ENCODE measurements around the gene CNN3.

The CNN3 gene

GRCh38 chr1:94928293-94928939, 1.5 kb upstream of the CNN3 start:
- H3K4me1 ChIP-seq (ENCODE audit: insufficient read depth, low read length), result peaks cover 33% of the 10 kb centered on the region

GRCh38 chr1:94927405-94928175, 680 bp upstream of the CNN3 start:
- Histone ChIP-seq H3K27ac (ENCODE audit: low read length) (peak overlapping the region; percentile 96), H3K36me3 (ENCODE audit: insufficient read depth, low read depth, low read length) (peaks cover 16% of the 10 kb centered on the region; the same call in 1 of the 2 replicates), H3K9ac (ENCODE audit: low read depth, low read length) (peak overlapping the region; percentile 85; the same call in 1 of the 2 replicates), H3K27me3 (ENCODE audit: insufficient read depth, low read length) (no peaks in the 10 kb centered on the region), H3K4me3 (ENCODE audit: low read length) (peak overlapping the region; percentile 78), H3K4me1 (ENCODE audit: insufficient read depth, low read length) (peaks cover 40% of the 10 kb centered on the region), H3K9me3 (ENCODE audit: insufficient read depth, low read depth, low read length) (no peaks in the 10 kb centered on the region)

More at GRCh38 chr1:94928293-94928939, 1.5 kb upstream of the CNN3 start:
- Histone ChIP-seq H3K27ac (ENCODE audit: low read length) (peak overlapping the region; percentile 96), H3K9ac (ENCODE audit: low read depth, low read length) (peak overlapping the region; percentile 85; the same call in 1 of the 2 replicates), H3K4me3 (ENCODE audit: low read length) (peak overlapping the region; percentile 78), H3K36me3 (ENCODE audit: insufficient read depth, low read depth, low read length) (peaks cover 15% of the 10 kb centered on the region; the same call in 1 of the 2 replicates), H3K9me3 (ENCODE audit: insufficient read depth, low read depth, low read length) (no peaks in the 10 kb centered on the region), H3K27me3 (ENCODE audit: insufficient read depth, low read length) (no peaks in the 10 kb centered on the region)

GRCh38 chr1:94926126-94926914, 590 bp downstream of the CNN3 start:
- peaks cover 46% of the 10 kb centered on the region for H3K4me1 ChIP-seq (ENCODE audit: insufficient read depth, low read length)
- H3K9me3 ChIP-seq (ENCODE audit: insufficient read depth, low read depth, low read length), result no peaks in the 10 kb centered on the region
- peaks cover 27% of the 10 kb centered on the region; the same call in 1 of the 2 replicates for H3K36me3 ChIP-seq (ENCODE audit: insufficient read depth, low read depth, low read length)
- no peaks in the 10 kb centered on the region for H3K27me3 ChIP-seq (ENCODE audit: insufficient read depth, low read length)
- peak overlapping the region; percentile 99 for H3K9ac ChIP-seq (ENCODE audit: low read depth, low read length)
- peak overlapping the region; percentile 98 for H3K27ac ChIP-seq (ENCODE audit: low read length)
- H3K4me3 ChIP-seq (ENCODE audit: low read length), result peak overlapping the region; percentile 97

- H3K9ac ChIP-seq (ENCODE audit: low read depth, low read length), result peak overlapping the region; percentile 99
These were observed 1.3 kb downstream of the CNN3 start for GRCh38 chr1:94925561-94926125.

GRCh38 chr1:94925004-94925403, 1.9 kb downstream of the CNN3 start:
- Histone ChIP-seq H3K27me3 (ENCODE audit: insufficient read depth, low read length) (no peaks in the 10 kb centered on the region), H3K27ac (ENCODE audit: low read length) (peak overlapping the region; percentile 98), H3K4me3 (ENCODE audit: low read length) (peak overlapping the region; percentile 97), H3K36me3 (ENCODE audit: insufficient read depth, low read depth, low read length) (peaks cover 34% of the 10 kb centered on the region; the same call in 1 of the 2 replicates), H3K4me1 (ENCODE audit: insufficient read depth, low read length) (peaks cover 48% of the 10 kb centered on the region), H3K9me3 (ENCODE audit: insufficient read depth, low read depth, low read length) (no peaks in the 10 kb centered on the region), H3K9ac (ENCODE audit: low read depth, low read length) (peak overlapping the region; percentile 99)

More at GRCh38 chr1:94925561-94926125, 1.3 kb downstream of the CNN3 start:
- Histone ChIP-seq H3K27ac (ENCODE audit: low read length) (peak overlapping the region; percentile 98), H3K9me3 (ENCODE audit: insufficient read depth, low read depth, low read length) (no peaks in the 10 kb centered on the region), H3K27me3 (ENCODE audit: insufficient read depth, low read length) (no peaks in the 10 kb centered on the region), H3K4me1 (ENCODE audit: insufficient read depth, low read length) (peaks cover 47% of the 10 kb centered on the region), H3K36me3 (ENCODE audit: insufficient read depth, low read depth, low read length) (peaks cover 30% of the 10 kb centered on the region; the same call in 1 of the 2 replicates), H3K4me3 (ENCODE audit: low read length) (peak overlapping the region; percentile 97)

- Histone ChIP-seq H3K36me3 (ENCODE audit: insufficient read depth, low read depth, low read length) (peaks cover 34% of the 10 kb centered on the region; the same call in 1 of the 2 replicates), H3K9ac (ENCODE audit: low read depth, low read length) (peak overlapping the region; percentile 12; the same call in 1 of the 2 replicates), H3K4me1 (ENCODE audit: insufficient read depth, low read length) (peaks cover 39% of the 10 kb centered on the region), H3K9me3 (ENCODE audit: insufficient read depth, low read depth, low read length) (no peaks in the 10 kb centered on the region), H3K27ac (ENCODE audit: low read length) (no peak overlapping the region), H3K27me3 (ENCODE audit: insufficient read depth, low read length) (no peaks in the 10 kb centered on the region), H3K4me3 (ENCODE audit: low read length) (peak overlapping the region; percentile 45; the same call in 1 of the 2 replicates)
These were observed 4.1 kb downstream of the CNN3 start for GRCh38 chr1:94922761-94923331.

- Histone ChIP-seq H3K9ac (ENCODE audit: low read depth, low read length) (no peak overlapping the region), H3K36me3 (ENCODE audit: insufficient read depth, low read depth, low read length) (peaks cover 34% of the 10 kb centered on the region; the same call in 1 of the 2 replicates), H3K27ac (ENCODE audit: low read length) (no peak overlapping the region), H3K9me3 (ENCODE audit: insufficient read depth, low read depth, low read length) (no peaks in the 10 kb centered on the region), H3K27me3 (ENCODE audit: insufficient read depth, low read length) (no peaks in the 10 kb centered on the region), H3K4me1 (ENCODE audit: insufficient read depth, low read length) (peaks cover 39% of the 10 kb centered on the region), H3K4me3 (ENCODE audit: low read length) (no peak overlapping the region)
These were observed 4.9 kb downstream of the CNN3 start for GRCh38 chr1:94921977-94922376.

- H3K9ac ChIP-seq (ENCODE audit: low read depth, low read length), result no peak overlapping the region
- no peaks in the 10 kb centered on the region for H3K27me3 ChIP-seq (ENCODE audit: insufficient read depth, low read length)
- no peaks in the 10 kb centered on the region for H3K9me3 ChIP-seq (ENCODE audit: insufficient read depth, low read depth, low read length)
- no peak overlapping the region for H3K27ac ChIP-seq (ENCODE audit: low read length)
- H3K4me3 ChIP-seq (ENCODE audit: low read length), result no peak overlapping the region
- peaks cover 42% of the 10 kb centered on the region for H3K36me3 ChIP-seq (ENCODE audit: insufficient read depth, low read depth, low read length)
- H3K4me1 ChIP-seq (ENCODE audit: insufficient read depth, low read length), result peaks cover 39% of the 10 kb centered on the region
These were observed 6.8 kb downstream of the CNN3 start for GRCh38 chr1:94920061-94920460.

GRCh38 chr1:94919241-94920030, 7.5 kb downstream of the CNN3 start:
- Histone ChIP-seq H3K9me3 (ENCODE audit: insufficient read depth, low read depth, low read length) (no peaks in the 10 kb centered on the region), H3K9ac (ENCODE audit: low read depth, low read length) (no peak overlapping the region), H3K36me3 (ENCODE audit: insufficient read depth, low read depth, low read length) (peaks cover 42% of the 10 kb centered on the region), H3K4me1 (ENCODE audit: insufficient read depth, low read length) (peaks cover 35% of the 10 kb centered on the region), H3K27me3 (ENCODE audit: insufficient read depth, low read length) (no peaks in the 10 kb centered on the region), H3K27ac (ENCODE audit: low read length) (no peak overlapping the region), H3K4me3 (ENCODE audit: low read length) (no peak overlapping the region)

- no peak overlapping the region for H3K27ac ChIP-seq (ENCODE audit: low read length)
- no peaks in the 10 kb centered on the region for H3K9me3 ChIP-seq (ENCODE audit: insufficient read depth, low read depth, low read length)
- H3K4me1 ChIP-seq (ENCODE audit: insufficient read depth, low read length), result peaks cover 30% of the 10 kb centered on the region
- no peak overlapping the region for H3K9ac ChIP-seq (ENCODE audit: low read depth, low read length)
- H3K36me3 ChIP-seq (ENCODE audit: insufficient read depth, low read depth, low read length), result peaks cover 23% of the 10 kb centered on the region
- H3K27me3 ChIP-seq (ENCODE audit: insufficient read depth, low read length), result no peaks in the 10 kb centered on the region
- H3K4me3 ChIP-seq (ENCODE audit: low read length), result no peak overlapping the region
These were observed 9.7 kb downstream of the CNN3 start for GRCh38 chr1:94917251-94917650.
